ENCODE results near the gene LGI4.
"Not testable (repeated sequence)": the region's sequence is repeated elsewhere in the genome, so short reads cannot be mapped to it uniquely, and the experiment has no call there.

Gene LGI4

GRCh38 chr19:35141837-35142605 lies 7.2 kb upstream of the LGI4 start:
- peak; percentile 27 for DNase-seq
- peak; percentile 0 for ATAC-seq

GRCh38 chr19:35140962-35141836 lies 6.3 kb upstream of the LGI4 start:
- peak; percentile 98 for DNase-seq
- peak; percentile 87 for ATAC-seq

GRCh38 chr19:35140207-35140961 lies 5.5 kb upstream of the LGI4 start:
- ATAC-seq (no peak), DNase-seq (no peak)

- DNase-seq = no peak
- ATAC-seq = no peak
These were observed 3.5 kb upstream of the LGI4 start, which contains the start of gene FXYD1 for GRCh38 chr19:35138305-35138892. FXYD1 (plus strand) TSS chr19:35138824; CDS start chr19:35140080, 1,256 bp downstream.

GRCh38 chr19:35136977-35137702 lies 2.3 kb upstream of the LGI4 start:
- DNase-seq (no peak), ATAC-seq (no peak)

- ATAC-seq = no peak
- DNase-seq = no peak
These were observed 1.4 kb upstream of the LGI4 start for GRCh38 chr19:35136231-35136630.

GRCh38 chr19:35135389-35135909 lies 590 bp upstream of the LGI4 start:
- DNase-seq (peak; percentile 81), ATAC-seq (peak; percentile 75)

GRCh38 chr19:35133826-35134225 lies 1.0 kb downstream of the LGI4 start:
- DNase-seq (no peak), ATAC-seq (no peak)

GRCh38 chr19:35132254-35132653 lies 2.6 kb downstream of the LGI4 start:
- DNase-seq (no peak), ATAC-seq (no peak)

- DNase-seq (no peak), ATAC-seq (no peak)
These were observed 3.8 kb downstream of the LGI4 start for GRCh38 chr19:35130761-35131720.

- ATAC-seq, DNase-seq: not testable (repeated sequence)
These were observed 5.1 kb downstream of the LGI4 start for GRCh38 chr19:35129724-35130274.

GRCh38 chr19:35128398-35129057 lies 6.3 kb downstream of the LGI4 start:
- DNase-seq (no peak), ATAC-seq (no peak)

- DNase-seq (no peak), ATAC-seq (no peak)
These were observed 7.0 kb downstream of the LGI4 start for GRCh38 chr19:35127871-35128270.

GRCh38 chr19:35126624-35126959 lies 8.3 kb downstream of the LGI4 start:
- DNase-seq (no peak), ATAC-seq (no peak)

- no peak for ATAC-seq
- no peak for DNase-seq
These were observed 8.9 kb downstream of the LGI4 start for GRCh38 chr19:35125749-35126623.

GRCh38 chr19:35125270-35125717 lies 9.6 kb downstream of the LGI4 start:
- DNase-seq = no peak
- ATAC-seq = no peak

- peak; percentile 91 for DNase-seq
These were observed 10.5 kb downstream of the LGI4 start for GRCh38 chr19:35124098-35125060.

More at GRCh38 chr19:35124098-35125060, 10.5 kb downstream of the LGI4 start:
- ATAC-seq = peak; percentile 91
